Ascending aorta (tissue), 2 donors: ENCODE data around the gene KIF25. TPM values are rescaled to one million over a fixed set of nuclear protein-coding genes. Genes with fewer than 3 reads are reported as not detected.

Experiments
- DNase-seq, 2 donors: peaks; one replicate each; pipeline ENCODE4 v3.0.0-alpha.2; 2019; ENCODE audit warnings: low spot score in 2 of 2
- H3K27ac ChIP-seq, 2 donors: fragments of 200-600 bp; sonication (generic); one replicate each; pipeline ENCODE4 v1.5.1; 2016 to 2017; ENCODE audit warnings: mild to moderate bottlenecking in 1 of 2
- H3K27me3 ChIP-seq: fragments of 200-600 bp; sonication (generic); one replicate; pipeline ENCODE4 v1.5.1; 2017
- H3K36me3 ChIP-seq, 2 donors: fragments of 200-600 bp; sonication (generic); one replicate each; pipeline ENCODE4 v1.5.1; 2016
- H3K4me1 ChIP-seq, 2 donors: fragments of 200-600 bp; sonication (generic); one replicate each; pipeline ENCODE4 v1.5.1; 2016 to 2017; ENCODE audit warnings: mild to moderate bottlenecking in 1 of 2
- H3K4me3 ChIP-seq, 2 donors: fragments of 200-600 bp; sonication (generic); one replicate each; pipeline ENCODE4 v1.5.1; 2016 to 2017; ENCODE audit warnings: mild to moderate bottlenecking in 1 of 2
- H3K9me3 ChIP-seq, 2 donors: fragments of 200-600 bp; sonication (generic); one replicate each; pipeline ENCODE4 v1.5.1; 2016
- intact Hi-C: fragments of 100-400 bp; cut with DNase I; formaldehyde crosslinking; loops from one replicate; pipeline ENCODE4 v1.15.1; 2023
- total RNA-seq: library from RNA; depleted of rRNA; stranded (reverse); fragments of >200 nt; gene quantifications from one replicate; pipeline ENCODE4 v1.1.0, GENCODE V29; 2016
- TF ChIP-seq, protein P1 (sequence below), 3 experiments: fragments of 200-600 bp in 2 of 3; fragments of 450-650 bp in 1 of 3; sonication (generic) in 2 of 3; IDR thresholded peaks; one replicate each; pipeline ENCODE4 v1.5.1; 2016 to 2019; ENCODE audit warnings: antibody characterized with exemption in 3 of 3, mild to moderate bottlenecking in 1 of 3, moderate library complexity in 1 of 3

KIF25 gene
- total RNA-seq, 1 donor from 2014 or later: not detected

DNA sequence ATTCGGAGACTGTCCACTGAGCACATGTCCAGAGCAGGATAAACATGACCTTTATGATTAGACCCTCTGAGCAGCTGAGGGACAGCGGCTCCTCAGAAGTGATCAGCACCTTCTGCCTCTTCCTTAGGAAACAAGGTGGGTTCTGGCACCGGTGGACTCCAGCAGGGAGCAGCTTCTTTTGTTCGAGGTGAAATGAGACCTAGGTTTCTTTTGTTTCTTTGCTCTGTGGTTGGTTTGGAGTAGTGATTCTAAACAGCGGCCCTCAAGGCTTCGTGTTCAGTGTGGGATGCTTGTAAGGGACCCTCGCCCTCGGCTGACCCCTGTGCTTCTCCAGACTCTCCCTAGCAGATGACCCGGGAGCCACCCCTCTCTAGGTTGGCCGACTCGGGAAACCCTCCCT is 96.2 kb downstream of the KIF25 start:
- Histone ChIP-seq H3K27ac (no peak overlapping the region), H3K4me3 (no peak overlapping the region), H3K27me3 (no peaks in the 10 kb centered on the region), H3K4me1 (no peaks in the 10 kb centered on the region), H3K9me3 (no peaks in the 10 kb centered on the region), H3K36me3 (no peaks in the 10 kb centered on the region)
- DNase-seq: no peak
- intact Hi-C loops: no loop called here
- TF ChIP-seq, protein P1, sequence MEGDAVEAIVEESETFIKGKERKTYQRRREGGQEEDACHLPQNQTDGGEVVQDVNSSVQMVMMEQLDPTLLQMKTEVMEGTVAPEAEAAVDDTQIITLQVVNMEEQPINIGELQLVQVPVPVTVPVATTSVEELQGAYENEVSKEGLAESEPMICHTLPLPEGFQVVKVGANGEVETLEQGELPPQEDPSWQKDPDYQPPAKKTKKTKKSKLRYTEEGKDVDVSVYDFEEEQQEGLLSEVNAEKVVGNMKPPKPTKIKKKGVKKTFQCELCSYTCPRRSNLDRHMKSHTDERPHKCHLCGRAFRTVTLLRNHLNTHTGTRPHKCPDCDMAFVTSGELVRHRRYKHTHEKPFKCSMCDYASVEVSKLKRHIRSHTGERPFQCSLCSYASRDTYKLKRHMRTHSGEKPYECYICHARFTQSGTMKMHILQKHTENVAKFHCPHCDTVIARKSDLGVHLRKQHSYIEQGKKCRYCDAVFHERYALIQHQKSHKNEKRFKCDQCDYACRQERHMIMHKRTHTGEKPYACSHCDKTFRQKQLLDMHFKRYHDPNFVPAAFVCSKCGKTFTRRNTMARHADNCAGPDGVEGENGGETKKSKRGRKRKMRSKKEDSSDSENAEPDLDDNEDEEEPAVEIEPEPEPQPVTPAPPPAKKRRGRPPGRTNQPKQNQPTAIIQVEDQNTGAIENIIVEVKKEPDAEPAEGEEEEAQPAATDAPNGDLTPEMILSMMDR (IDR thresholded peaks at IDR 0.05): no peak

Other genes starting within 250 kb of the KIF25 start
- gene AFDN, start 170.8 kb upstream of the KIF25 start, total RNA-seq: 102 TPM
- gene FRMD1, start 81.5 kb downstream of the KIF25 start, total RNA-seq: not detected